ENCODE measurements around the gene PTPRG.

The PTPRG gene

DNA sequence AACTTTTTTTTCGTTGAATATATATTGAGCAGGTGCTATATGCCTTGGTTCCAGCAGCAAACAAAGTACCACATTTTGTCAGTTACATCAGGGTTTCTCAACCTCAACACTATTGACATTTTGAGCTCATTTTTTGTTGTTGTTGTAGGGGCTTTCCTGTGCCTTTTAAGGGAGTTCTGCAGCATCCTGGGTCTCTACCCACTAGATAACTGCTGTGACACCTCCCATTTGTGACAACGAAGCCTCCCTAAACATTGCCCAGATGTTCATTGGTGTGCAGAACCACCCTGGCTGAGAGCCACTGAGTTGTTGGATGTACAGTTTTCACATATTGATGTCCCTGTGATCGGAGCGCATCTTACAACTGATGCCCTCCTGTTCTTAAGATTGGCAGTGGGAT lies 382.6 kb downstream of the PTPRG start:
- no peak for DNase-seq

DNA sequence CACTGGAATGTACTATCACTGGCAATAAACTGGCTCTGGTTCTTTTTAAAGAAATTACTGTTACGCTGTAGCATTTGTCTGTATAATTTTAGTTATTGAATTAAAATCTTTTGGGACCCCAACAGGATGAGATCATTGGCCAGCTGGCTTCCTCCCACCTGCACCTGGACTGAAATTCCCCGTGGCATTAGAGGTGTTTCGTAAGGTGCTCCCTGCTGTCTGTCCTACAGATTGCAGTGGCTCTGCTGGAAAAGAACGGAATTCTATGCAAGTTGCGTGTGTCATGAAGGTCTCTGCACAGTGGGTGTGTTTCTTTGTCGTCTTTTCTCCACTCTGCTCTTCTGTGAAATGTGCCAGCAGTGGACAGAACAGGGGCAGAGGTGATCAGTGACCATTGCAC lies 383.4 kb downstream of the PTPRG start:
- DNase-seq, result no peak

DNA sequence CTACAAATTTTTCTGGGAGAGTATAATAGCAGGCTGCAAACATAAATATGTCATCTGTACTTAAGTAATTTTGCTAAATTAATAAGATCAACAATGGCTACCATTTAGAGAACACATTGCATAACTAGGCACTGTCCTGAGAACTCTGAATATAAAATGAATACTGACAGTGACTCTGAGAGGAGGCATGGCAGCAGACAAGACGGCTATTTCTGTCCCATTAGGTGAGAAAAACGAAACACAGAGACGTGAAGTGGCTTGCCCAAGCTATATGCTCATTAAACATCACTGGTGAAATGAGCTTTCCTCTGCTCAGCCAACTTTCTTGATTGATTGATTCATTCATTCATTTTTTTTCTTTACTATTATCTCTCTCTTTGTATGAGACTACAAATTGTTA lies 384.3 kb downstream of the PTPRG start:
- DNase-seq, result no peak

DNA sequence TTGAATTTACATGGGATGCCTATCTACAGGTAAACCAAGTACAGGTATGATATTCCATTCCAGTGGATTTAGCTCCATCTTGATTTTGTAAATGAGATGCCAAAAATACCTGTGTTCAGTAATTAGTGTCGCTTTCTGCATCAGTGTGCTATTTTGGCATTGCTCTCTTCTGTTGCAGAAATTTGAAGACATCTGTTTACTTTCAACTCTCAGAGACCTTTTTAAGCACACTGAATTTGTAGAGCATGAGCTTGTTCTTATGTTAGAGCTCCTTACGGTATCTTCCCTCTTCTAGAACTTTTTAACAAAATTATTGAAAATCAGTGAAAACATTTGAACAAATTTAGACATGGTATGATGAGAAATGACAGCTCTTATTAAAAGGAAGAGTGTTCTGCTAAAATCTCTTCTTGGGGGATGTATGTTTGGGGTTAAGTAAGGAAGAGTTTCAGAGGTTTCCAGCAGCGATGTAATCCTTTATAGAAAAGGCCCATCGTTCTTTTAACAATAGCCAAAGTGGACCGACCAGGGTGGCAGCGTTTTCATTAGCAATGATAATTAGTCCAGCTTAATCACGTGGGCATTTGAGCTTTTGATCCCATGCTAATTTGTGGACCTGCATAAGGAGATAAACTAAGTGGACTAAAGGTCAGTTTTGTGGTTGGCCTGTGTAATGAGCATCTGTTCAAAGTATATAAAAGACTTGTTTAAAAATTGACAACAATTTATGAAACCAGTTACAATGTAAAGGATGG lies 385.4 kb downstream of the PTPRG start:
- no peak for DNase-seq

DNA sequence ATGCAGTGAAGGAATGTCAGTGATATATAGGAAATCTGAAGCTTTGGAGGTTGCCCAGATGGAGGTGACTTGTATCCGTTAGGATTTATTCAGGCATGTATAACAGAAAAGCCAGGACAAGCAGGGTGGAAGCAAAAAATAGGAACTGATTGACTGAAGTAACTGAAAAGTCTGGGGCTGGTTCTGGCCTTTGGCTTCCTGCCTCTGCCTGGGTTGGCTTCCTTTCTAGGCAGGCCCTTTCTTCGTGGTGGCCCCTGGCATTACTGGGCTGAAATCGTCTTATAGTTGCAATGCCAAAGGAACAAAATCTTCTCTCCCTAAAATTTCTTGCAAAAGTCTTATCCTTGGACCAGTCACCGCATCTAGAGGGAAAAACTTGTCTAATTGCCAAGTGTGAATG lies 386.1 kb downstream of the PTPRG start:
- no peak for DNase-seq

DNA sequence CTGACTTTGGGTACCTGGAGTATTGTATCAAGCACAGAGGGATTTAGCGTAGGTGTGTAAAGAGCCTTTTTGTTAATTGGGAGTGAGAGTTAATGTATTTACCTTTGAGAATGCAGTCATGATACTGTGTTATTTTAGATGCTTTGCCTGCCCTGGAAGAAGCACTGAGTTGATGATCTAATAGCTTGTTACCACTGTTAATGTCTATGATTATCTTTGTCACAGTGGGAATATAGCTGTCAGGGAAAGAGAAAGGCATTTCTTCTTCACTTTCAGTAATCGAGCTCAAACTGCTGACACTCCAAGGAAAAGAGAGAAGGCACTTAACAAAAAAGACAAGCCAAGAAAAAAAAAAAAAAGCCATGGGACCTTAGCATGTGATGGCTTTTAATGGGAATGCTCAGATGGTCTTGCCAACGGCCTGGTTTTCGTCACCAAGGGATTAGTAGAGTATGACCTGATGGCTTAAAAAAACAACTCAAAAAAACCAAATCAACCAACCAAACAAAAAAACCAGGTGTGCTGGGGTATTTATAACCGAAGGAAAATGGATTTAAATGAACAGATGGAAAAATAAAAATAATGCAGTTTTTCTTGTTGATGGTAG lies 387.4 kb downstream of the PTPRG start:
- DNase-seq, result no peak

DNA sequence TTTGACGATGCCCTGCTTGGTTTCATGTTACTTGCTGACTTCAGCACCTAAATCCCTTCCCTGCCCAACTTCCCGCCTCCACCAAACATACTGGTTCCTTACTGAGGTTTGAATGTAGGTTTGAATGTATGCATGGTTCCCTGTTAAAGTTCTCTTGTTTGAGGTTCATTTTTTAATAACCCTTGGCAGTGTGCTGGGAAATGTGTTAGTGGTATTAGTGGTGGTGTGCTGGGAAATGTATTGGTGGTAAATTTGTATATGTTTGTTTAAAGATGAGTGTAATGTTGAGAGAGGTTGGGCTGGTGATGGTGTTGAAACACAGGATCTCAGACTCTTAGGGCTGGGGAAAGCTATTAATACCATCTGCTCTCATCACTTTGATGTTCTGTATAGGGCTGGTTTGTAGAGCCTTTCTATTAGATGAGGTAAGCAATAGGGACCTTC lies 392.7 kb downstream of the PTPRG start:
- no peak for DNase-seq

DNA sequence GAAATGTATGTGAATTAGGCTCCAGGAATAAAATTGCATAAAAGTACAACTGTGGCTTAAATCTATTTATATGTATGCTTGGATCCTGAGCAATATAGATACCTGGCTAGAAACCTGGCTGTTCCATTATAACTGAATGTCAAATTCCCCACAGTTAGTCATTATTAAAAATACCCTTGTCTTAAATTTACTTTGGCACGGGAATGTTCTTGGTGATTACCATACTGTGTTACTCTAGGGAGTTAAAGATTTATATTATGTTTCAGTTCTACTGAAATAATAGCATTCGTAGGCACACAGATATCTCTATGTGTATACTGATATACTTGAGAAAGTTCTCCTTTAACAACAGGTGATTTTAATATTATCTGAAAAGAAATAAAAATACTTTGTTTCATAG lies 394.1 kb downstream of the PTPRG start:
- no peak for DNase-seq

DNA sequence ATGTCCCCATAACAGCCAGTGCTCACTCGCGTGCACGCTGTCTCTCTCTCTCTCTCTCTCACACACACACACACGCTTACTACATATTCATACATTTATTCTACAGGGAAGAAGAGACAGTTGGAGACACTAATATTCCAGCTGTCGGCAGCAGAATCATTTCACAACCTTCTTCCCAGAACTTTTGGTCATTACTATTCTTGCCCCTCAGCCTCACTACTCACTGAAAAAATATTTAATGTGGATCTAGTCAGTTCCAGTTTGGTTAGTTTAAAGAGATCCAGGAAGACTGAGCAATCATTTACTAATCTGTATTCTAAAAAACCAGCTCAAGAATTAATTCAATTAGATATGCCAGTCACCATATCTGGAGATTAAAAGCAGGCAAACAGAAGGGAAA lies 394.9 kb downstream of the PTPRG start:
- DNase-seq, result no peak

DNA sequence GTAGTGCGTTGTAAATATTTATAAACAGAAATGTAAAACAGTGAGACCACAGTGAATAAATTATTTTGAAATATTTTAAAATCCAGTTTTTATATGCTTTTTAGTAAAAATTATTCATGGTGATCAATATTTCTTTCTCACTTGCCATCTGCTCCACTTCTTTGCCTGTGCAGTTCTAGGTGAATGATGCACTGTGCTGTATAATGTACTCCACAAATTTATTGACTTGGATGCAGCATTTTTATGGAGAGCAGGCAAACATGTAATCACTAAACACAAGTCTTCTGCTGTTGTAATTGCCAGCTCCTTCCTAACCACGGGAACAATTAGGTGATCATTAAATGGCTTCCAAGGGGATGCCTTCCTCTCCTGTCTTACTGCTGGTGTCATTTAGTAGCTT lies 395.9 kb downstream of the PTPRG start:
- no peak for DNase-seq

DNA sequence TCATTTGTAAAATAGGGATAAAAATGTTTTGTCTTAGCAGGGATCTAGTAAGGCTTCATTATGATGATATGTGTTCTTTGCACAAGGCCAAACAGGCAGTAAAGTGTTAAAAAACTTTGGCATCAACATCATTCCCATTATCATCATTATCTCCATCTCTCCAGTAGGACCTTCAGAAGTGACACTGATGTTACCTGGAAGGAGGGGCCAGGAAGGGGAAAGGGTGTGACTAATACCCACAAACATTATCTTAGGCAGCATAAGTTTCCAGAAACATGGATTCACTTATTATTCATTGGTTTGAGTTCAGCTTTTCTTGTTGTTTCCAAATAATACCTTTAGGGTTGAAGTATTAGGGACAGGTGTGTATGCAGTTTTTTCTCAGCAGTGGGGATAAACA lies 399.6 kb downstream of the PTPRG start:
- no peak for DNase-seq

DNA sequence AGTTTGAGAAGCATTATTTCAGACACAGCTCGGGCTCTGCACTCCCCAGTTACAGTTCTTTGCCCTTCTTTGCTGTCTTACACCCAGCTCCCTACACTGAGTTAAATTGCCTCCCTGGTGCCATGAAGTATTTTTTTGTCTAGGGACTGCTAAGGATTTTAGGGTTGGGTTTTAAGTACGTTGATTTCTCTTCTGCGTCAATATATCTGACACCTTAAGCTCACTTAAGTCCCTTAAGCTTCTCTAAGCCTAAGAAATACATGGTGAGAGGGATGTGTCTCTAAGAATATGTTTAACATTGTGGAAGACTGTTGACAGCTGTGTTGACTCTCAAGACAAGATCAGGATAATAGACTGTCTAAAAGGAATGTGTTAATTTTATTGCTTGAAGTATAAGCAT lies 400.5 kb downstream of the PTPRG start:
- DNase-seq, result no peak

DNA sequence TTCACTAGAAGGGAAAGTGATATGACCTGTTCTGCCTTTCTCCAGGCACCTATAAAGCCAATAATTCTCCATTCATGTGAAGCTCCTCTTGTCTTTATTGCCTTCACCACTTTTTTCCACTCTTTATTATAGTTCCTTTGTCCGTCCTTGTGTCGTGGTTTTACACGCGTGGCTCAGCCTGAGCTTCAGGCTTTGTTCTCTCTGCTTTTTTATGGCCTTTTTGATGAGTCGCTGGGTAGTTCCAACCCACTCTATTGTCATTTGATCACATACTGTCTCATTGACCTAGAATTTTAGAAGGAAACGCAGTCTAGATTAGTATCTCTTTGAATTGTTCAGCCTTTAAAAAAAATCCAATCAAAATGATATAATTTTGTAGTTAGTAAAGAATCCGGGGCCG lies 403.2 kb downstream of the PTPRG start:
- DNase-seq, result peak; percentile 0

DNA sequence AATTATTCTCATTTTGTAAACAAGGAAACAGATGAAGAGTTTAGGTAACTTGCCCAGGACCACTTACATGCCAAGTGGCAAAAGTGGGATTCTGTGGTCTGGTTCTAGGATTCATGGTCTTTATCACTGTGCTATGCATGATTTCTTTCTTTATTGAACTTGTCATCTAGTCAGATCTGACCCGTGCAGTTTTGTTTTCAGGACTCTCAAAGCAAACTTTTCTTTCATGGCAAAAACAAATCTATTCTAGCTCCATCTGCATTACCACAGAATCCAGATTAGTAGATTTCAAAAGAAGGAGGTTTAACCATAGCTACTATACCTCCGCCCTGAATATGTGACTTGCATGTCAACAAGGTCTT lies 404.4 kb downstream of the PTPRG start:
- DNase-seq, result no peak

DNA sequence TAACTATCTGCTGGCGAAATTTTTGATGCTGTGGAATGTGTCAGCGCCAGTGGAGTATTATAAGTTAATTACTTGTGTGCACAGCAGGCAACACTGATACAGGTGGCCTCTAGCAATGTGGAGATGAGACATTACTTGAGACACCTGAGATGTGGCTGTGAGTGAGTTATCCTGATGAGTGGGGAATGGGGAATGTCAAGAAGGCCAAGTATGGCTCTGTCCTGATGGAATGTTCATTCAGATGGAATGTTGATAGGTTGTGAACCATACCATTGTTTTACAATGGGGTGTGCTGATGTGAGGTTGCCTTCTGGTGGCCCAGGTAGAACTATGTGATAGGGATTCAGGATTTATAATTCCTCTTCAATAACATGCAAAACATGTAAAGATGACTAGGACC lies 404.8 kb downstream of the PTPRG start:
- DNase-seq, result no peak

DNA sequence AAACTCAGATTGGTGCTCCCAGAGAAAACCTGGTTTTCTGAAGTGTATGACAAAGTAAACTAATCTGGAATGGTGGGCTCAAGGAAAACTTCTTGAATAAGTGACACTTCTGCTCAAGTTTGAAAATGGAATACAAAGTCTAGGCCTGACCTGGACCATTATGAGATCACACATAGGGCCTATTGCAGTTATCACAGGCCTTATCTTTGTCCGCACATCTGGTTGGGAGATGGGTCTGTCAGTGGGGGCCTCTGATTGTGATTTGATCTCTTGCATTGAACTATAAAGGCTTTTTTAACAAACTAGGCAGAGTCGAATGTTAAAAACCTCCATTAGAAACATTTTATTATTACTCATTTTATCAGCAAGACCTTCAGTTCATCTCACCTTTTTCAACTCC lies 405.6 kb downstream of the PTPRG start:
- no peak for DNase-seq

DNA sequence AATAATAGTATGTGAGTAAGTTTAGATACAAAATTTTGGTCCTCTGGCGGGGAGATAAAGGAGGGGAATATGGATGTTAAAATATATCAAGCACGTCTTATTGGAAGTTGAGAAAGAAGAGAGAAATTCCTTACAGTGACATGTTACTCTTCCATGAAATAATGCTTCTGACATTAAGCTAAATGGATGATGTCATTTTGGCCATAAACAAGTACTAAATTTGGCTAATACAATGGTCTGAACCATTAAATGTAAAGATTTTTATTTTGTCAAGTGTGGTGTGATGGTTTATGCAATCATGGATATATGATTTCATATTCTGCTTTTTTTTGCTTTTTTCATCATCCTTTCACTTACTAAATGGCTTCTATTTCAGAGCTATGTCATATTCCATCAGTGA lies 406.6 kb downstream of the PTPRG start:
- no peak for DNase-seq

DNA sequence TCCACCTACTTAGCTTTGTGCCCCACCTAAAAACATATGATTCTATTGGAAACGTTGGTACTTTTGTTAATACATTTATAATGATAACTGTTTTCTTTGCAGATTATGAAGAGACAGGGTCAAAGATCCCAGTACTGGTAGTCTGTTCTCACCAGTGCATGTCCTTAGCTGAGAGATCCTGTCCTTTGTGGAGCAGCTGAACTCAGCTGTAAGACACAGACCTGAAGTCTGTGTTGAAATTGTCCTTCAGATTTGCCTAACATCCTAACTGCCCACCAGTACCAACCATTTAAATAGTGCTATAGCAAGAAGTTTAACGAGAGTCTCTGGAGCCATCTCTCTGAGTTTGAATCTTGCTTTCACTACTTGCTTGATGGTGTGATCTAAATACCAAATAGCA lies 413.3 kb downstream of the PTPRG start:
- no peak for DNase-seq

DNA sequence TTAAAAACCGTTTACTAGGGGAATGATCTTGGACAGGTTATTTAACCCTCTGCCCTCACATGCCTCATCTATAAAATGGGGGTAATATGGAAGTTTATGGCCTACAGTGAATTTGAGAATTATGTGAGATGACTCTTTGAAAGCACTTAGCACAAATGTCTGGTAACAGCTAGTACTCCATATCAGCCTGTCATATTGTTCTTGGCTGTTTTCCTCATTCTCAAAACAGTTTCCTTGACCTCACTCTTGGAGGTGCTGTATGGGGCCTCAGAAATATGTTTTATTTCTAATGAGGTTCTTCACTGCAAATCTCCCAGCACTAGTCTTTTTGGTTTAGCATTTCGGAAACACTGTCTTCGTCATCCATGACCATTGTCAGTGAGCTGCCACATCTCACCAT lies 413.8 kb downstream of the PTPRG start:
- DNase-seq, result no peak

DNA sequence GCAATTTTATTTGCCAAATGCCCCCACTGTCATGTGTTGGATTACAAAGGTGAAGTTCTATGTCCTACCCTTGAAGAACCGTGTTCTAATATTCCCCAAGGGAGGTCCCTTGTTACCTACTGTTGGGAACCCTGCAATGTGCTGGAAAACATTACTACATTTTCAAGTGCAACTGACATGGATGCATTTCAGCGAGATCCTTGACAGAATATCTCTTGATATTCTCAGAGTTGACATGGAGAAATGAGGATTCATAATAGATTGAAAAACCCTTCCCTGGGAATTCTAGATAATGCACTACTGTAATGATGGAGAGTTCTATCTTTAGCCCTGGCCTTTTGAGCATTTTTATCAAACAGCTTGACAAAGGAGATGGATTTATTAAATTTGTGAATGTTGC lies 414.6 kb downstream of the PTPRG start:
- no peak for DNase-seq

DNA sequence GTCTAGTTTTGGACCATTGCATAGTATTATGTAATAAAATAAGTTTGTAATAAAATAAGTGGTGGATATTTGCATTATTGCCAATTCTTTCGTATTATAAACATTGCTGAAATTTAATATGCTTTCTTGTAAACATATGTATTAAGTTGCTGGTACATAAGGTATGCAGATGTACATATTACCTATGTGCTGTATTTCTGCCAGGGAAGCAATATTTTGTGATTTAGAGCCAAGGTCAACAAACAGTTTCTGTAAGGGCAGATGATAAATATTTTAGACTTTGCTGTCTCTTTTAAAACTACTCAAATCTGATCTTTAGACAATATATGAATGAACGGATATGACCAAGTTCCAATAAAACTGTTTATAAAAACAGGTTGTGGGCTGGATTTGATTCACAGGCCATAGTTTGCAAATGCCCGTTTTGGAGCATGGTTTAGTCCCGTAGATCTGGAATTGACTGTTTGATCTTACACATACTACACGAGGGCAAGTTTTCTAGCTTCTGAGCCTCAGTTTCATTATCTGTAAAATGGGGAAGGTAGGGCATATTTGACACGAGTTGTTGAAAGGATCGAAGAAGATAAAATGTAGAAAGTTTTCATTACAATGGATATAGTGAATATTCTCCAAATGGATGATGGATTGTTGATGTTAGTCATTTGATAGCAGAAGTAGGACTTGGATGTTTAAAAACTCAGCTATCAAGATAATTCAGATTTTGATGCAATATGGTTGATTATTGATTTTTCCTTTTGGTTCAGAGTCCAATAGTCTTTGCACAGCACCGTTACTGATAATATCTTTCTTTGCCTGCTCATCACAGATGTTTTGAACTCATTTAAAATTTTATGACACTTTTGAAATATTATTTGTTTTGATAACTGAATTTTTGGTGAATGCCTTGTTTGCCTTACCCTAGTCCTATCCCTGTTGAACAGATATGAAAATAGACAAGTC lies 417.4 kb downstream of the PTPRG start:
- DNase-seq, result no peak

DNA sequence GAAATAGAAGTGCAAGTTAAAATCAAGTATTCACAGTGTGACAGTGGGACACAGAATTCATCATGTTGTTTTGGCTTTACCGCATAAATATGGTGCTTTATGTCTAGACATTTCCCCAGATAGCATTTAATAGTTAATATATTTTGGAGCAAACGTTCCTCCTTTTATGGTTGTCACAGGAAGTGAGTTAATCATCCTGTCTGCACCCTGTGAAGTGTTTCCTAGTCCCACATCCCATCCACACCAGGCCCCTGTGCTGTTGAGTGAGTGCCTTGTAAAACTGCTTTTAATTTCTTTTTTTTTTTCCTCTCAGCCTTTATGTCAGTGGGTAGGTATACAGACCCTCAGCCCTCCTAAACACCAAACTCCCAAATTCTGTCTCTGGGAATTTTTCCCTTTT lies 418.3 kb downstream of the PTPRG start:
- DNase-seq, result no peak

DNA sequence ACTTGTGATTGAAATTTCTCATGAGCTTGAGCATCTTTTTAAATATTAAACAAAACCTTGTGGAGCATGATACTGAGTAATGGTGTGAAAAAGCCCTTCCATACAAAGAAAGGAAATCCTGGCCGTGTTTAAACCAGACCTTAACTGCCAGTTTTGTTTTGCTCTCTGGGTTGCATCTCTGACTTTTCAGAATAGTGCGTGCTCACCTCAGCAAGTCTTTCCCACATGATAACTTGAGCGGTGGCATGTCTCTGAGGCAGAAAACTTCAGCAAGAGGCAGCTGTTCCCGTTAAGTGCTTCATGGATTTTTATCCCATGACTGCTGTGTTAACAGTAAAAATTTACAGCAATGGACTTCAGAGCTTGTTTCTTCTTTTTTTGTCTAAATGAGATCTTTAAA lies 418.7 kb downstream of the PTPRG start:
- no peak for DNase-seq

DNA sequence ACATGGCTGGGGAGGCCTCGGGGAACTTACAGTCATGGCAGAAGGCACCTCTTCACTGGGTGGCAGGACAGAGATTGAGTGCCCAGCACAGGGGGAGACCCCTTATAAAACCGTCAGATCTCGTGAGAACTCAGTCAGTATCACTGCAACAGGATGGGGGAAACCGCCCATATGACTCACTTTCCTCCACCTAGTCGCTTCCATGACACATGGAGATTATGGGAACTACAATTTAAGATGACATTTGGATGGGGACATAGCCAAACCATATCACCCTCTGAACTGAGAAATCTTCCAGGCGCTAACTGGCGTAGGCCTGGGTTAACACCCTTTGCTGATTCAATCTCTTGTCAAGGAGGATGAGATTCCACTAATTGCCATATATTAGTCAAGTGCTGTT lies 419.7 kb downstream of the PTPRG start:
- no peak for DNase-seq

Data from DMS53 (cell line).